Lung microvascular endothelial cell (primary cell): ENCODE data around the gene SNX6. TPM values are rescaled to one million over a fixed set of nuclear protein-coding genes. Genes with fewer than 3 reads are reported as not detected.
"Not testable (repeated sequence)": the region's sequence is repeated elsewhere in the genome, so short reads cannot be mapped to it uniquely, and the experiment has no call there.

Experiments
- DNase-seq, 2 donors: peaks; one replicate each; pipeline versions ENCODE4 v3.0.0 to v3.0.0-alpha.2; 2010; ENCODE audit warnings: low read depth in 2 of 2
- total RNA-seq: library from RNA; depleted of rRNA; stranded (reverse); fragments of >200 nt; gene quantifications from 2 replicates; pipeline ENCODE4 v1.2.1, GENCODE V29; 2014

The SNX6 gene
- total RNA-seq, 1 donor from 2014 or later: 57.9 TPM

- not testable (repeated sequence) for DNase-seq
Observed at GRCh38 chr14:34634360-34634771, 4.4 kb upstream of the SNX6 start.

GRCh38 chr14:34633742-34634141 is 3.8 kb upstream of the SNX6 start:
- DNase-seq: no peak

GRCh38 chr14:34632411-34632978 is 2.5 kb upstream of the SNX6 start:
- no peak for DNase-seq

GRCh38 chr14:34629344-34629656 is 648 bp downstream of the SNX6 start:
- DNase-seq: no peak

GRCh38 chr14:34628681-34629135 is 1.2 kb downstream of the SNX6 start:
- DNase-seq: peak in 1 of 2 donors; percentile 12

GRCh38 chr14:34623506-34623905 is 6.4 kb downstream of the SNX6 start:
- DNase-seq: peak in 1 of 2 donors; percentile 58

GRCh38 chr14:34620839-34621238 is 9.1 kb downstream of the SNX6 start:
- DNase-seq: no peak

GRCh38 chr14:34620115-34620514 is 9.8 kb downstream of the SNX6 start:
- no peak for DNase-seq

GRCh38 chr14:34619471-34619870 is 10.5 kb downstream of the SNX6 start:
- DNase-seq: no peak

- no peak for DNase-seq
Observed at GRCh38 chr14:34616360-34616759, 13.6 kb downstream of the SNX6 start.

GRCh38 chr14:34615507-34615906 is 14.4 kb downstream of the SNX6 start:
- DNase-seq: no peak

- DNase-seq: no peak
Observed at GRCh38 chr14:34614638-34615037, 15.3 kb downstream of the SNX6 start.

- DNase-seq: no peak
Observed at GRCh38 chr14:34610101-34610500, 19.8 kb downstream of the SNX6 start.

GRCh38 chr14:34605461-34605860 is 24.5 kb downstream of the SNX6 start:
- DNase-seq: no peak

- no peak for DNase-seq
Observed at GRCh38 chr14:34604995-34605394, 25.0 kb downstream of the SNX6 start.

- DNase-seq: no peak
Observed at GRCh38 chr14:34596891-34597290, 33.1 kb downstream of the SNX6 start.

- no peak for DNase-seq
Observed at GRCh38 chr14:34593740-34594375, 36.1 kb downstream of the SNX6 start.

- no peak for DNase-seq
Observed at GRCh38 chr14:34592623-34593022, 37.3 kb downstream of the SNX6 start.

GRCh38 chr14:34583525-34583924 is 46.4 kb downstream of the SNX6 start:
- no peak for DNase-seq

GRCh38 chr14:34582117-34582680 is 47.7 kb downstream of the SNX6 start:
- no peak for DNase-seq

GRCh38 chr14:34580381-34580780 is 49.6 kb downstream of the SNX6 start:
- DNase-seq: no peak

- no peak for DNase-seq
Observed at GRCh38 chr14:34571771-34572170, 58.2 kb downstream of the SNX6 start.

- no peak for DNase-seq
Observed at GRCh38 chr14:34569750-34570149, 60.2 kb downstream of the SNX6 start.
